HG03565 (cell line): ENCODE data around the gene JAK2.
A peak's percentile ranks its signal among the peaks of the same experiment; 100 is the strongest.
"Not testable (repeated sequence)": the region's sequence is repeated elsewhere in the genome, so short reads cannot be mapped to it uniquely, and the experiment has no call there.

ENCODE experiments used
- ATAC-seq: cut with Tn5 transposase; IDR thresholded peaks from one replicate; pipeline ENCODE4 v1.9.1; 2021; ENCODE audit warnings: mild to moderate bottlenecking, moderate library complexity; ENCODE audit not compliant: unreplicated experiment

JAK2 gene

DNA sequence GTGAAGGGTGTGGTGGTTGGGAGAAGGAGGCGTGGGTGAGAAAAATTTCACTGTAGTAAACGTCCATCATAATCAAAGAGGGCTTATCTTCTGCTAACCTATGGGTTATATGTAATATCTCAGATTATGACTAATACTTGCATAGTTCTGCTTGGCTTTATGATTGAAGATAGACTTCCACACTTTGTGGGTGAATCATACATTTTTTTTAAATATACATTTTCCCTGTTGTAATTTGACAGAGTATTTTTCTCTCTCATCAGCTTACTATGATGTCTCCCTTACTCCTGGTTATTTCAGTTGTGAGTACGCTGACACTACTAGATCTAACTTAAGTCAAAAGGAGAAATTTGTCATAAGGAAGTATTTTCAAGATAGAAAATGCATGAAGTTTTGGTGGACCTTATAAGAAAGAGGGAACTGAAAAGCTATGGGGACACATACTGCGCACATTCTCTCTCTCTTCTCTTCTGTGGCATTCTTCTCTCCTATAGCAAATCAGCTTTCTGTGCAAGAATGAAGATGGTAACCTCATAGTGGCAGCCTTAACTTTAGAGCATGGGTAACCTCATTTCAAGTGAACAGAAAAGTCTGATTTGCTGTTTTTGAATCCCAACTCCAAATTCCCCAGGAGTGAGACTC lies 4.9 kb upstream of the JAK2 start:
- no peak for ATAC-seq

DNA sequence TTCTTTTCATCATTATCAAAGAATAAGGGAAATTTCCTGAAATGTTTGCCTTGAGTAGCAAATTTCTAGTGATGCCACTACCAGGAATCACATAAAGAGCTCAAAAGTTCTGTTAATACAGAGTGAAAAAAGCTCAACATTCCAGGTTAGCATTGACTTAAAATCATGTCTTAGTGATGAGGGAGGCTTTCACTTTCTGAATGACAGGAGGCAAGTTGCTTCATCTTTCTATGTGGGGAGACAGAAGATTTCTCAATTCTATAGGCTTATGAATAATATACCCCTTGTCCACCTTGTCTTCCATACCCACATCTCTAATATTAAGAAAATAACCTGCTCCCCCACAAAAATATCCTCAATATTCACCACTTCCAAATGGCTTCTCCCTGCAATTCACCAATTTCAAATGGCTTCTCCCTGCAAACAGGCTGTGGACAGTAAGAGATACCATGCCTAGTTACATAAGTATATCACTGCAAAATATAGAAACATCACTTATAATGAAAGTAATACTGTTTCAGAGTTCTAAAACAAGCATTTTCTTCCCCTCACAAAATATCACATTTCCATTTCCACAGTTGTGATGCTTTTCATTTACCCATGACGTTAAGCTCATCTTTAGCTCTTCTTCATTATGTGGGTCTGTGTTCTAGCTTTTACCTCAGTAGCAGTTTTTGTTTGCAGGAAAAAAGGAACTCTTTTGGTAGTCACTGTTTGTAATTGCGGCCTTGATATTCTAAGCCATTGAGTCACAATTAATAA lies 2.2 kb upstream of the JAK2 start:
- no peak for ATAC-seq

DNA sequence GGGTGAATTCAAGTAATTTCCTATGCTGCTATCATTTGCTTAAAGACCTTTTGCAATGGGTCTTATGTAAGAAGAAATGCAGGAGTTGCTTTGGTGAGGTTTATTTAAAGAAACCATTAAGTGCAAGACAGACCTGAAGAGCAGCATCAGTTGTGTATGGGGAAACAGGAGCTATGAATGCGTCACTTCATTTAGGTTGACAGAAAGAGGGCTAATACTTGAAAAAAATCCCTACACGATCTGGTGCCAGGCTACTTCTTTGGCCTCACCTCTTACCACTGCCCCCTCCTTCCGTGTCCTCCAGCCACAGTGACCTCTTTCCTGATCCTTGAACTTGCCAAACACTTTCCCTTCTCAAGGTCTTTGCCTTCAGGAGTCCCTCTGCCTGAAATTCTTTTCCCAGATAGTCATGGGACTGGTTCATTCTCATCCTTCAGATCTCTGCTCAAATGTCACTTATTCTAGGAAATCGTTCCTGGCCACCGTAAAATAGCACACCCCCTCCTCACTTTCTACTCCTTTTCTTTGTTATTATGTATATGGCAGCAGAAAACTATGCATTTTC lies 1.4 kb upstream of the JAK2 start:
- no peak for ATAC-seq

- ATAC-seq, result no peak
These were observed 876 bp upstream of the JAK2 start for GRCh38 chr9:4984171-4984620.

DNA sequence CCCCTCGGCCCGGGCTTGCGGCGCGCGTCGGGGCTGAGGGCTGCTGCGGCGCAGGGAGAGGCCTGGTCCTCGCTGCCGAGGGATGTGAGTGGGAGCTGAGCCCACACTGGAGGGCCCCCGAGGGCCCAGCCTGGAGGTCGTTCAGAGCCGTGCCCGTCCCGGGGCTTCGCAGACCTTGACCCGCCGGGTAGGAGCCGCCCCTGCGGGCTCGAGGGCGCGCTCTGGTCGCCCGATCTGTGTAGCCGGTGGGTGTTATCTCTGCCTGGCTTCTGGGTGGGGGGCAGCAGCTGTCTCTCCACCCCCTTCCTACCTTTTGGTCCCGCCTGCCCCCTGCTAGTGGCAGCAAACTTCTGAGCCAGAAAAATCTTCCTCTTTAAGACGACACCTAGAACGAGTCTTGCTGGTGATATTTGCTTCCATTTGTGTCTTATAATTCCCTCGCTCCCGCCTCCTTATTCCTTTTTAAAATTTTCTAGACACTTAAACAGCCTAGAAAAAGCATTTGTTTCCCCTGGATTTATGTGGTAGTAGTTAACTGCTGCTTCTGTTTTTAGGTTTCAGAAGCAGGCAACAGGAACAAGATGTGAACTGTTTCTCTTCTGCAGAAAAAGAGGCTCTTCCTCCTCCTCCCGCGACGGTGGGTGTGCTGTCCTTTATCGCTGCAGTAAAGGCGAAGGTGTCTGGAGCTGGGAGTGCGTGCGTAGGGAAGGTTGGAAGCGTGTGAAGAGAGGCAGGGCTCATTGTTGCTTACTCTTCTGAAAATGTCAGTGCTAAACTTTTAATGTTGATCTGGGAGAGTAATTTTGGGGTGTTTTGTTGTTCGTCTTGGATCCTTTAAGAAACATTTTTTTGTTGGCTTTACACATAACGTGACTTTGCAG lies 554 bp downstream of the JAK2 start:
- ATAC-seq, result peak; percentile 7

DNA sequence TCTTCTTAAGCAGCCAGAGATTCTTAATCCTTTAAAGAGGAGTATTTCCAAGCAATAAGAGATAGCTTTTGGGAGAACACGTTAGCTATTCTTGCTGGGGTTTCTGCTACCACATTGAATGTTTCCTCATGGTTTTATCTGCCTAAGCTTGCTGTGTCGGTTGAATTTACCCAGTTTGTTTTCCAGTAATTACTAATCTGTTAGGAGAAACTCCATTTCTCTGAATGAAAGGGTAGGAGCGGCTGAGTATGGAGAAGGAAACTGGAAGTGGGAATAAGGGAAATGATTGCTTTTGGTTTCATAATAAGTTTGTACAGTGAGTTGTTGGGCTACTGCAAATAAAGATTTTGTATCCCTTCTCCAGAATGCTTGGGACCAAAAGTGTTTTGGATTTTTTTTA lies 1.2 kb downstream of the JAK2 start:
- no peak for ATAC-seq

GRCh38 chr9:4986783-4987182 lies 1.7 kb downstream of the JAK2 start:
- ATAC-seq, result no peak

DNA sequence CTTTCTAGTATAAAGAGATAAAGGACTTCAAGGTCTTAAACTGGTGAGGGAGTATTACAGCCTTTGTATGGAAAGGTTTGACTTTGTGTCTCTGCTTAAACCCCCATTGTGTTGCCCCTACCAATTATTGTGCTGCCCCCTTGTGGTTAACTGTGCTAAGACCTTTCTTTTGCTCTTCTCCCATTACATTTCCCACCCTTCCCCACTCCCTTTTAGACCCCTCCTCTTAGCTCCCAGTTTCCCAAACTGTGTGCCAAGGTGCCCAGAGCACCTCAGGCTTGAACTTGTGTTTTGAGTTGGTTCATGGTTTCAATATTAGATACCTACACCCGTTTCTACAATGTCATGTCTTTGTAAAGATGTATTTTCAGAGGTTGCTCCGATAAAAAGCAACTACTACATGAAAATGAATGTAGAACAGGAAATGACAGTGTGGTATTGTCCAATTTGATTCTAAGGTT lies 2.9 kb downstream of the JAK2 start:
- ATAC-seq, result no peak

GRCh38 chr9:4992872-4993271 lies 7.8 kb downstream of the JAK2 start:
- ATAC-seq, result no peak

- no peak for ATAC-seq
These were observed 9.3 kb downstream of the JAK2 start for GRCh38 chr9:4994166-4994890.

GRCh38 chr9:4997196-4997595 lies 12.1 kb downstream of the JAK2 start:
- ATAC-seq, result no peak

- ATAC-seq, result no peak
These were observed 12.6 kb downstream of the JAK2 start for GRCh38 chr9:4997631-4998030.

DNA sequence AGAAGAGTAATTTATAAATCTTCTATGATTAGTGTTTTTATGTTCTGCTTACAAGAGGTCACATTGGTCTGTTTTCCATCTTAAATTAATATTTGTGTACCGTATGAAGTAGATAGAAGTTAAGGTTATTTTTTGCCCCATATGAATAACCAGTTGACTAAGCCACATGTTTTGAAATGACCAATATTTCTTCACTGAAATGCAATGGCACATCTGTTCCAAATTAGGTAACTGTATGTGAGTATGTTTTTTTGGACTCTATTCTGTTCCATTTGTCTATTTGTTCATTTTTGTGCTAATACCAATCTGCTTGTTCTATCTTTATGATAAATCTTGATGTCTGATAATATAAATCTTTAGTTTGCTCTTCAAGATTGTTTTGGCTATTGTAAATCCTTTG lies 17.7 kb downstream of the JAK2 start:
- no peak for ATAC-seq

- ATAC-seq, result no peak
These were observed 19.4 kb downstream of the JAK2 start for GRCh38 chr9:5004481-5004880.

DNA sequence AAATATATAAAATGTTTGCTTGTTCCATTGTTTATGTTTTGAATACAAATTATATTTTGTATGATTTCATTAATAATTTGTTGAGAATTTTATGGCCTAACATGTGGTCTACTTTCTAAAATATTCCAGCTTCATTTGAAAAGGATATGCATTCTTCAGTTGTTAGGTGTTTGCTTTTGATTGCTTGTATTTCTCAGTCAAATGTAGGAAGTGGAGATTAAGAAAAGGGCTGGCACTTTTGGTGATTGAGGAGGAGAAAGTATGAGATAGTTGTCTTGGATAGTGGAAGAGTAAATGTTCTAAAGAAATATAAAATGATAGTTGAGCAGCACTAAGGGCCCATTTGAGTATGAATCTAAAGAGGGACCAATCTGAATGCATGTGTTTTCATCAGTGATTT lies 23.1 kb downstream of the JAK2 start:
- ATAC-seq, result no peak

- ATAC-seq, result no peak
These were observed 28.3 kb downstream of the JAK2 start for GRCh38 chr9:5013374-5013773.

DNA sequence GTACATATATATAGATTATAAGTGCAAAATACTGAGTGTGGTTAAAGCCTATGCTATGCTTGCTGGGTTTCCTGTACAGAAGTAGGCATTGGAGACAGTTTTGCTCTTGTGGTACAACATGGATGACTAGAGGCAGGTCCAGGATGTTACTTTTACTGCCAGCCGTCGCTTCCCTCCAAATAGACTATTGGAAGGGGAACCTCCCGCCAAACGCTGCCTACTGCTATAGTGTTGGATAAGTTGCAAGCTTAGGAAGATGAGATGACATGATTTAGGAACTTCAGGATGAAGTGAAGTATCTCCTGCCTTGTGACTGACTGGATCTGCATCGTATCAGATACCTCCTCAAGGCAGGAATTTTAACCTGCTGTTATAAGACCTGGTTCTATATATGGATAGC lies 30.9 kb downstream of the JAK2 start:
- ATAC-seq, result no peak

GRCh38 chr9:5025416-5025815 lies 40.3 kb downstream of the JAK2 start:
- no peak for ATAC-seq

GRCh38 chr9:5031941-5032340 lies 46.9 kb downstream of the JAK2 start:
- not testable (repeated sequence) for ATAC-seq

- ATAC-seq, result no peak
These were observed 55.8 kb downstream of the JAK2 start for GRCh38 chr9:5040730-5041389.
